AML-193 (cell line): ENCODE measurements around the gene CELF4.

Source experiments
- DNase-seq, 2 experiments: peaks; one replicate each; lab custom pipeline; 2025; lab: John Stamatoyannopoulos, UW

CELF4 gene

DNA sequence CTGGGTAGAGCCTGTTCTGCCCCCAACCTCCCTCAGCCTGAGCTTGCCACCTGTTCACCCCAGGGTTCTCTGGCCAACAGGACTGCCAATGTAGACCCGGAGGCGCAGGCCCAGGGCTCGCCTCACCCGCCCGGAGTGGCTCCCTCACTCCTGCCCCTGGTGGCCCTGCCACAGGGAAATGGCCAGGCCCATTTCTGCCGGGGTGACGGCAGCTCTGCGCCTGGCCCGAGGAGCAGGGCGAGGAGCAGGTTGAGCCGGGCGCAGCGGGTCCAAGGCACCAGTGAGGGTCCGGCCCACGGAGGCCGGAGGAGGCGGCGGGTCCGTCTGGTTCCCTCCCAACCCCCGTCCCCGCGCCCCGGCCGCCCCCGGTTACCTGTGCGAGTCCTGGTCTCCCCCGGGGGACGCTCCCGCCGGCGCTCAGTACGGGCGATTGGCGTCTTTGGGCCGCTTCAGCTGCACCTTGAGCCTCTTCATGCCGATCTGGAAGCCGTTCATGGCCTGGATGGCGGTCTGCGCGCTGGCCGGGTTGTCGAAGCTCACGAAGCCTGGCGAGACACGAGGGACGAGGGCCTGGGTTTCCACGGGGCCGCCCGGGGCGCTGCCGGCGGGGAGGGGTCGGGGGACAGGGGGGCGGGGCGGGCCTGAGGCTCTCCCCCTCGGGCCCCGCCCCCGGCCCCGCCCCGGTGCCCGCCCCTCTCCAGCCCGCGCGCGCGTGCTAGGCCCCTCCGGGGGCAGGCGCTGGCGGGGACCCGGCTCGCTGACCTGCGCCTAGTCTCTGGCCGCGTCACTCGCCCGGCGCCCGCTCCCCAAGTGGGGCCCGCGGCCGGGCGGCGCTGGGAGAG, 312.0 kb downstream of the CELF4 start:
- DNase-seq, result no peak

DNA sequence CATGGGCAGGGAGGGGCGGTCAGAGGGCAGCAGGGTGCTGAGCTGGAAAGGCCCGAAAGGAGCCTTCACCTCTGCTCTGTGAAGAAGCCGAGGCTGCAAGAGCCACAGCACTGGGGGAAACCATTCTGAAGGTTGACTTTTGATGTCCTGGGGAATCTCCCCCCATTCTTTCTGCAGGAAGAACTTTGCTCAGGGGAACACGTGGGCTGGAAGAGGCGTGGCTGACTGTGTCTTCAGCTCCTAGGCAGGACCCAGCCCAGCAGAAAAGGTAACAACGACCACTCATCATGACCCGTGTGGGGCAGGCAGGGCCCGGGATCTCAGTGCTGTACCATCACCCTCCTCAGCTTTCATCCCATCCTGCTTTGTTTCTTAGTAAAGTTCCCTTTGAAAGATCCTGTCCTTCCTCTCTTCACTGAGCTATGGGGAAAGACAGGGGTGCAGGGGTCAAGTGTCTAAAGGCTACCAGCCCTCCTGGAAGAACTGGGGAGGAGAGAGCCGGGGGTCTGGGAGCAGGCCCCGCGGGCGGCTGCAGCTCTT, 312.7 kb downstream of the CELF4 start:
- no peak for DNase-seq

DNA sequence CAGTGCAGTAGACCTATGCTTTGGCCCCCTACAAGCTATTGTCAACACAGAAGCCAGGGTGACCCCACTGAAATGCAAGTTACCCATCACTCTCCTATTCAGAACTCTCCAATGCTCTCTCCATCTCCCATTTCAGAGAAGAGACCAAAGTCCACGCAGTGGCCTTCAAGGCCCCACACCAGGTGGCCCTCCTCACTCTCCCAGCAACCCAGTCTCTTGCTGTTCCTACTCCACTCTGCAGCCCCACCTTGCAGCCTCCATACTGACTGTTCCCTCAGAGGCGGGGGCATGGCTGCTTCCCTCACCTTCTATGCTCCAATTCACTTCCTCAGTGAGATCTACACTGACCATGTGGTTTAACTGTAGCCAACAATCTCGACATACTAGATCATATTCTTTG, 313.3 kb downstream of the CELF4 start:
- no peak for DNase-seq

DNA sequence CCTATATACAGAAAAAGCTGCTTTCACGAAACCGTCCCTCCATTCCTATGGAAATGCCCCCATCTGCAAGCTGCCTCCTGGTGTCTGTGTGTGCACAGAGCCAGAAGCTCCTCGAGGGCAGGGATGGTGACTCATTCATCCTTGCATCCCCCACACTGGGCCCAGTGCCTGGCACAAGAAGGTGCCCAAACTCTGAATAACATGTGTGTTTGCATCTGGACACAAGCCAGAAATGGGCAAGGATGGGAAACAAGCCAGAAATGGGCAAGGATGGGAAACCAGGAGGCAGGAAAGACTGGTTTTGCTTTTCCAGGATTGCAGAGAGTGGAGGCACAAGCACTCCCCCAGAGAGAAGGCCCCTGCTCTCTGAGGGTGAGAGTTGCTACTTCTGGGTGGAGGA, 313.9 kb downstream of the CELF4 start:
- no peak for DNase-seq

DNA sequence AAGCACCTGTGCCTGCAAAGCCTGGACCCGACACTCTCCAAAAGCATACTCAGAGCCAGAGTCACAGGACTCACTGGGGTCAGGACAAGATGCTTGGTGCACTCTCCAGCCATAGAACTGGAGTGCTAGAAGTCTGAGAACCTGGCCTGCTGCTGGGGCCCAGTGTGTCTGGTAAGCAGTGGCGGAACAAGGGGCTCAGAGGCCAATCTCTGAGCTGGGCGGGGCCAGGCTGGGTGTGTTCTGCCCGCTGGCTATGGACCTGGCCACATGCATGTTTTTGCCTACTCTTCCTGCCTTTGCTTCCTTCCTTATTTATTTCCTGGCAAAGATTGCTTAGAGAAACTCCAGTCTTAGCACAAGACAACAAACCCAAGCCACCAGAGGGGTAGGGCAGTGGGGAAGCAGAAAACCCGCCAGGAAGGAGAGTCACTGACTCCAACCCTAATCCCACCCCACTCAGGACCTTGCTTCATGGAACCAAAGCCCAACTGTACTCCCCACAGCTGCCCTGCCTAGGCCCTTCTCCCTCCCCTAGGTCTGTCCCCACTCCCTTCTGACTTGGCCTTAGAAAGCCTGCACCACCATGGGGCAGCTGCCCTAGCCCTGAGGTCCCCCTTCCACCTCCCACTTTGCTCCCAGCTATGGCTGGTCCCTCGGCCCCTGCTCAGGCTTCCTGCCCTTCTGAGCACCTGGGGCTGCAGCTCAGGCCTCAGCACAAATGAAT, 315.5 kb downstream of the CELF4 start:
- DNase-seq, result no peak

DNA sequence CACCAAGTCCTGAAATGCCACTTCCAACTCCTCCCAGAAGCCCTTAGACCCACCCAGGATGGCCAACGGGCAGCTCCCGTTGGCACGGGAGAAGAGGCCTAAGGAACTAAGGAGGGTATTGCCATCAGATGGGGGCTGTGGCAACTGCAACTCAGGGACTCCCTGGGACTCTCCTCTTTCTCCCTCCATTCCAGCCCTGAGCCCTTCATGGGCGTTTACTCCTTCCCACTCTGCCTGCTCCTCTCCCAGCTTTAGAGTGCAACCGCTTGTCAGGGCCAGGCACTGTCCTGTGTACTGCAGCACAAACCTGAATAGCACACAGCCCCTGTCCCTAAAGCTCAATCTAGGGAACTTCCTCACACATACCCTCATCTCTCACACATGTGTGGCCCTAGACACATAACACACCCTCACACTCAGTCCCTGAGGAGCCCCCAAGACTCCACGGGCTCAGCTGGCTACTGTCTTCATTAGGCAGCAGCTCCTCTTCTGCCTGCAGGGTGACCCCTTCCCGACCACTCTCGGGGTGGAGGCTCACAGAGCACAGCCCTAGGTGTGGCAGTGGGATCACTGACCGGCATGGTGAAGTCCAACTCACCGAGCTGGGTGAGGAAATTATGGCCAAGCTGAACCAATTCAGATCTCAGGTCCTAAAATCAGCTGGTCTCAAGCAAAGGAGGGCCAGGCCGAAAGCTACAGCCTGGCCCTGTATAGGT, 316.3 kb downstream of the CELF4 start:
- DNase-seq, result no peak

DNA sequence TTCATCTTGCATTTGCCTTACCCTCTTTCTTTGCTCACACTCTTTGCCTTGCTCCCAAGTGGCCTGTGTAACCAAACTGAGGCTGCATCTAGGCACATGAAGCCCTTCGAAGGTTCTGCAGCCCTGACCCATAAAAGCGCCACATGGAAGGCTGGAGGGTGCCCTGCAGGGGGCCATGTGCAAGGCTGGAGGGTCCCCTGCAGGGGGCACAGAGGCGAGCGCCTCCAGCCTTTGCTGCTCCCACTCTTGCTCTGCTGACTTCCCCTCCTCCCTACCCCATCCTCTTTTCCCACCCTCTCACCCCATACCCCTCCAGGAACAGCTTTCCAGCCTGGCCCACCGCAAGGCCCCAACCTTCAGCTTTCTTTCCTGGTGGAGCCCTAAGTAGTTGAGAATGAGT, 317.3 kb downstream of the CELF4 start:
- DNase-seq, result no peak

DNA sequence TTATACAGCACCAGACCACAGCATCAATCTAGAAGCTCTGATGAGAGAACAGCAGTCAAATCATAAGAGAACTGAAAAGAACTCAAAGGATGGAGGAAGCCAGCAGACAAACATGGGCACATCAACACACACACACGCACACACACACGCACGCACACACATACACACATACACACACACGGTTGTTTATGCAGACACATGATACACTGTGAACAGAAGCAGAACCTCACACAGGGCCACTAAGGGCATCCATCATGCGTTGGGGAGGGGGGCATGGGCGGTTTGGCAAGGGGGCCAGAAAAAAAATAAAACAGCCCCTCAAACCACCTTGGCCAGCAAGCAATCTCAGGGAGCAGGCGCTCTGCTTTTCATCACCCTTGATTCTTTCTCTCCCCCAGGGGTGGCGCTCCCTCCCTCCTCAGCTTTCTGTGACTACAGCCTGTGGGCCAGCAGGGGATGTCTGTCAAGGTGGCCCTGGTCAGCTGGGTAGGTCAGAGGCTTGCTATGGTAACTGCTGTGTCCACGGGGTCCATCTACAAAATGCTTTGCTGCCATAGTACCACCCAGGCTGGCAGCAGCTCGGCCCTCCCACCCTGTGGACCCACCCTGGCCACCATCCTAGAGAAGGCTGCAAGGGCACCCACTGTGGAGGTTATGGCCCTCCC, 318.0 kb downstream of the CELF4 start:
- no peak for DNase-seq

DNA sequence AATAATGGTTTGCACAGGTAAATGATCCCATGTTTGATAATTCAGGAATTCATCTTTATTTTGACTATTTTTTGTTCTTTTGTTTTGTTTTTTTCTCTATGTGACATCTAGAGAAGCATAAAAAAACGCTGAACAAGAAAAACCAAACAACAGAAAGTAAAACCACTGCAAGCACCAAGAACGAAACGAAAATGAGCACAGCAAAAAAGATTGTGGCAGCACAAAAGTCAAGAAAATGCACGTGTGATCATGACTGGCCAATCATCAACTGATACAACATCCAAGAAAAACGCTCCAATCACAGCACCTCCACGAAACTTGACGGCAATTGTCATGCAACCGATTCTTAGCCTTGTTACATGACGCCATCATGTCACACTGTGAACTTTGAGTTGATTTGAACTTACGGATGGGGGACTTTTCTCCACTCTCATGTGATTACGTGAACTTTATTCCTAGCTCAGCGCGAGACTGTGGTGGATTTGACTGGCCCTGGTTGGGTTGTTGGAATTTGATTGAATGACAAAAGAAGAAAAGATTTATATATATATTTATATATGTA, 318.7 kb downstream of the CELF4 start:
- DNase-seq, result no peak

DNA sequence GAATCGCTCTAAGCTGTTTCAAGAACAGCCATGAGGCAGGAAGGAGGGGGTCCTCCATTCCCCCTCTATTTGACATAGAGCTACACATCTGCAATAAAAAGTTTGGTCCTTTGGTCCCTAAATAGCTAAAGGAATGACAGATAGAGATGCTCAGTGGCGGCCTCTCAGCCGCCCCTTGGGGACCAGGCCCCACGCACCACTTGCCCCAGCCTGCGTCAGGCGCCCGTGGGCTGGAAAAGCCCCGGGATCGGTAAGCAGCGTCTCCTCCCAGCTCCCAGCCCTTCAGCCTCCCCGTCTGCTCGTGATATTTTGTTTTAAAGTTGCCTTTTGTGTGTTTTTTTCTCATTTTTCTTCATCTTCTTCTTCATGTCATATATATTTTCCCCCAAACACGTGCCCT, 321.0 kb downstream of the CELF4 start:
- no peak for DNase-seq

DNA sequence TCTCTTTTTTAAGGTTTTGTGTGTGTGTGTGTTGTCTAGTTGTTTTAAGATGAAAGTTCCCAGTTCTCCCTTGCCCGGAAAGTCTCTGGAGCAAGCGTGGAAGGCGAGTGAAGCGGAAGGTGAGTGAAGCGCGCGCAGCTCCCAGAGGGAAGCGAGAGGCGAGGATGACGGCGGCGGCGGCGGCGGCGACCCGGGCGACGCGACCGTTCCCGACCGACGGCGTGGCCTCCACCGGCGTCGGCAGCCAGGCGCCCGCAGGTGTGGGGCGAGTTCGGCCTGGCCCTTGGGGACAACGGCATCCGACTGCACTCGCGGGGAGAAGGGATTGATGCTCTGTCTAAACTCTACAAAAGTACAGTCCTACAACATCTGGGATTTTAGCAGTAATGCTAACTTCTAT, 321.9 kb downstream of the CELF4 start:
- no peak for DNase-seq

DNA sequence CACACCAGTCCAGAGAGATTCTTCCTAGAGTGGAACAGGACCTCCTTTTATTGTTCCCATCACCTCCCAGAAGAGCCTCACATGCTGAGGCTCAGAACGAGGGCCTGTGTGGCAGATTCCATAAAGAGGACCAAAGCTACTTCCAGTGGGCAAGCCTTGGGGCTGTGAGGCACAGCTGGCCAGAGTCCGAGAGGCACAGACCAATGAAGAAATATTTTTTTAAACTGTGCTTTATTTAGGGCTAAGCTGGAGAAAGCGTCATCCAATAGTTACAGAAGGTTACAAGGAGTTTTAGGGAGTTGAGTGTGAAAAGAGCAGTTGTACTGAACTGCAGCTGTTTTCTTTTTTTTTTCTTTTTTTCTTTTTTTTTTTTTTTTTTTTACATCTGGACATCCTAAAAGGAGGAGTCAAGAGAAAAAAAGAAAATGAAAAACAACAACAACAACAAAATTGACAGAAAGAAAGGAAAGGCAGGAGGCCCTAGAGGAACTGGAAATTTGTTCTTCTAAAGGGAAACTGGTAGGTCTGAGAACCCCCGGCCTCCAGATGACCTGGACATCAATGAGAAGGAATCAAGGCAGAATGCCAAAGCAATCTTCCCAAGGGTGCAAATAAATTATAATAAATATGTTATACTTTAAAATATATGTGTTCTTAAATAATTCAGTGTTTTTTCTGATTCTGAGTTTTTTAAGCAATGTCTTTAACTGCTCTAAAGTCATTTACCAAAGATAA, 322.6 kb downstream of the CELF4 start:
- no peak for DNase-seq

DNA sequence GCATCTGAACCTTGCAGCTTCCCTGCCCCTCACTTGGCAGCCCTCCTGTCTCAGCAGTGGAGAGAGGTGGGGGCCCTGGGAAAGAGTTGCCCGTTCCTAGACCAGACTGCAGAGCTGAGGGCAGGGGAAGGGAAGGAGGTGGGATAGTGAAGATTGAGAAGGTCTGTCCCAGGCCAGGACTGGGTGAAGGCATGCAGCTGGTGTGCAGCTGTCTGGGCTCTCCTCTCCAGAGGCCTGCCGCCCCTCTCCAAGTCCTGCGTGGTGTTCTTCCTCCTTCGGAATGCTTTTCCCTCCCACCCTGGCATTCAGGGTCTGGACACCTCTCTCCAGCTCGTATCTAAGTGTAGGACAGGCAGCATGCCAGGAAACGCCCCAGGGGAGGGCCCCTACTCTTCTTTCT, 323.5 kb downstream of the CELF4 start:
- DNase-seq, result no peak

DNA sequence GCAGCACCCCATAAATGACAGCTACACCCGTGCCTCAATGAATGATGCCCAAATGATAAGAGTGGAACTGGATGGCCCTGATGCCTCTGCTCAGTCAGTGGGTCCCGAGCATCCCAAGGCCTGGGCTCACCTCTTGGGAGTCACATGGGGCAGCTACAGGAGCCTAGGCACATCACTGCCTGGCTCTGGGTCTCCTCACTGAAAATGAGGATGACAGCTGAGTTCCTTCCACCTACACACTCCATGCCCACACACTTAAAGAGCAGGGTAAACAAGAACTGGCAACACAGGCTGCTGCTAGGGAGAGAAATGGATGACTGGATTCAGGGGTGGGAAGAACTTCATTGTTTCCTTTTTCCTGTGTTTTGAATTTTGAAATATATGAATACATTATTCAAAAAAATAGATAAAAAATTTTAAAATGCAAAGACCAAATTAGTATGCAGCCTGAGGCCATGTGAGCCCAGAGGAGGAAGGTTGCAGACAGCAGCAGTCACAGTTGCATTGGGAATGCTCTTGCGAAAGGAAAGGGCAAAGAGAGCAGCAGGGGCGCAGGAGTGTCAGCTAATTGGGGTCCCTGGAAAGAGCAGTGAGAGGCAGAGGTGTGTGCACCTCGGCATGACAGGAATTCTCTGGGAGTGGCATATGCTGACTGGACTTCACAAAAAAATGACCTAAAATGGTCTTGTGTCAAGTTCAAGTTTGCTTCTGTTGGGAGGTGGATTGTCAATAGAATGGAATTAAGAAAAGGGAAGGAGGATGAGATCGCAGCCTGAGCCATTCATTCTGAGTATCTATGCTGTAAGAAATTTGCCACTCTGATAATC, 327.1 kb downstream of the CELF4 start:
- DNase-seq, result no peak

DNA sequence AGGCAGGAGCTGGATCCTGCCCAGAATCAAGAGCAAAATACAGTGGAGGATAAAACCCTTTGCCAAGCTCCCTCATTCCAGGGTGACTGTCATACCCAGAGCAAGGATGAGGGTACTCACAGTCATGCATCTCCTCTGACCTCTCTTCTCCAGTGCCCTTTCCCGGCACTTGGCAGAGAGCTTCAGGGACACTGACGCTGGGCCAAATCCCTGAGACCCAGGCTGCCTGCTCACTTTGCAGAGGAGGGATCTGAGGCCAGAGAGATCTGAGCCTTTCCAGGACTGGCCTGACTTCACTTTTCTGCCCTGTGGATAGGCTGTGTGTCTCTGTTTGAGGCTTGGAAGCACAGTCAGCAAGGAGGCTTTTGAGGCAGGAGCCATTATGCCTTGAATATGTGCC, 330.0 kb downstream of the CELF4 start:
- DNase-seq, result no peak

DNA sequence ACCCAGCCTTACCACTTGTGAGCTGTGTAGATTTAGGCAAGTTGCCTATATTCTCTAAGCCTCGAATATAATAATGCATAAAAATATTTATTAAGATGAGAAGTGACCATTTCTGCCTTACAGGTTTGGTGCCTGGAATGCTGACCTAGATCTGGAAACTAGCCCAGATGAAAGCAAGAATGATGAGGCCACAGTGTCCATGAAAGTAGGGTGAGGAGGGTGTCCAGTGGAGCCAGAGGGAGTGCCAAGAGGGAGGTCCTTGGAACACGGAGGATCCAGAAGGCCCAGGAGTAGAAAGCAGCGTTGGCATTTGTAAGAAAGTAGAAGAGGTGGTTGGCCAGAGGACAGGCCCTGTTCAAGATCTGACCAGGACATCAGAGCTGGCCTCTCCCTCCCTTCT, 334.3 kb downstream of the CELF4 start:
- no peak for DNase-seq

DNA sequence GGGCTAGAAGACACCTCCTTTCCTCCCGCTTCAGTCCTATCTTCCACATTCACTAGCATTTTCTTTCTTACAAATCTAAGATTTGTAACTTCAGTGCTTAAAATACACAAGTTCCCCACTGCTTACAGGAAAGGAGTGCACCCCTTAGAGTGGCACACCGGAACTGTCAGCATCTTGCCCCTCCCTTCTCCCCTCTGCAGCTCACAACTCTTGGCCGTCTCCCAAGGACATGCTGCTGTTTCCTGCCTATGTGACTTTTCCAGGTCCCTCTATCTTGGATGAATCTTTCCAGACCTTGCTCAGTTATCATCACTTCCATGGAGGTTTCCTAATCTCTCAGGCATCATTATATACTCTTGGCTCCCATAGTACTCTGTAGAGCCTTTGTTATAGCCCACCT, 334.8 kb downstream of the CELF4 start:
- DNase-seq, result no peak

DNA sequence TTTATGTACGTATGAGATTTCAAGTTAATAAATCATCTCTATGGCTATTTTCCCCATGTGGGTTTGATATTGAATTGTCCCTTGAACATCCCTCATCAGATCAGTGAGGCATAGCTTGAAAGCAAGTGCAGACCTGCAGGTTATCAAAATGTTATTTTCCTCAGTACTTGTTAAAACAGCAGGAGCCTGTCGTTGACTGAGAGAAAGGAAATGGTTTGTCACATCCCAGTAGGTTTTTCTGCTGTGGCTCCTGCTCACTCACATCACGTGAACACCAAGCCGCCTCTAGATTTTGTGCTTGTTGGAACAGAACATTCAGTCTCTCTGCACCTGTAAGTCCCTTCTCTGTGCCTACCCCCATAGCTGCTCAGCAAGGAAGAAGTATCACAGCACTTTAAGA, 340.3 kb downstream of the CELF4 start:
- no peak for DNase-seq

DNA sequence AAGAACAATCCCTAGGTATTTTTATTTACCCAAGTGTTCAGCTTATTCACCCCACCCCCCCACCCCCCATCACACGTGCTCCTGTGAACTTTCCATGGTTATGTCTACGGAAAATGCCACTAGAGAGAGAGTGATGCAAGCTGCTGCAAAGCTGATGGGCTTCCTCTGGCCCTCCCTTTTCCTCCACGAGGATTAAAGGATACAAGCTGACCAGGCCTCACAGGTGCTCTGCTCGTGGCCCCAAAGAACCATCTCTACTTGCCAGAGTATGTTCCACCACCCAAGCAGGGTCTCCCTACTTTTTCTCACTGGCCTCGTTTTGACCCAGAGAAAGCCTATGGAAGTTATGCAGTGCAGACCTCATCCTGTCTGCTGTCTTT, 342.6 kb downstream of the CELF4 start:
- no peak for DNase-seq

DNA sequence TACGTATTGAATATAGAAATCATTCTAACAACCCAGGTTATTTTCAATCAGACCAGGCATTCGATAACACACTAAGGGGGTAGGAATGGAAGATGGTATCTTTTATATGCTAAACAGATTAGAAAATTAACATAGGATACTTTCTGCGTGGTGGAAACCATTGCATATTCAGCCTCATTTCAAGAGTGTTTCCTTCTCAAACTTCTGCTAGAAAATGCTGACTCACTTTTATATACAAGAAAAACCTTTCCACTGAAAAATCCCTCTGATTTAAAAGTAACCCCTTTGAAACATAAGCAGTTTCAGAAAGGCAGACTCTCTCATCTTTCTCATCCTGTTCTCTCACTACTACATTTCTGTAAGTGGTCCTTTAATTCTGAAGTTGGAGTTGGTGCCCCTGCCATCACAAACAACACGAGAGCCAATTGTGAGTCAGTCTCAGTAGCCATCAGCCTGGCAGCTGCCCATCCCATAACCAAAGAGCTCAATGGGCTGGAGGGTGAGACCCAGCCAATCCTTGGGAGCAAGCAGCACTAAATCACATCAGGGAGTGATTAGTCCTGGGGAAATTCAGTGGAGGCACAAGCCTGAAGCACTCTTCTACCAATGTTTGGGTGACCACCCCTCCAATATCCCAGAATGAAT, 343.1 kb downstream of the CELF4 start:
- DNase-seq, result no peak
